HAP-1 (cell line): ENCODE measurements around the gene ST6GALNAC3.

ENCODE experiments used
- DNase-seq, 2 experiments: peaks; one replicate each; pipeline ENCODE4 v3.0.0-alpha.2; 2016 to 2020; ENCODE audit warnings: low spot score in 2 of 2
- H3K27me3 ChIP-seq: fragments of 250-450 bp; sonication (Bioruptor Pico); 2 replicates; pipeline ENCODE4 v1.5.1; 2020; ENCODE audit warnings: low read depth, mild to moderate bottlenecking, moderate library complexity
- H3K36me3 ChIP-seq: fragments of 250-450 bp; sonication (Bioruptor Pico); replicated peaks from 2 replicates; pipeline ENCODE4 v1.5.1; 2020; ENCODE audit warnings: mild to moderate bottlenecking
- H3K4me1 ChIP-seq: fragments of 250-450 bp; sonication (Bioruptor Pico); 2 replicates; pipeline ENCODE4 v1.5.1; 2020; ENCODE audit warnings: mild to moderate bottlenecking
- H3K4me3 ChIP-seq: fragments of 250-450 bp; sonication (Bioruptor Pico); 2 replicates; pipeline ENCODE4 v1.5.1; 2020; ENCODE audit warnings: mild to moderate bottlenecking, moderate library complexity
- H3K9me3 ChIP-seq: fragments of 250-450 bp; sonication (Bioruptor Pico); 2 replicates; pipeline ENCODE4 v1.5.1; 2020; ENCODE audit warnings: mild to moderate bottlenecking, moderate library complexity
- in situ Hi-C: fragments of 300-500 bp; cut with MboI; formaldehyde crosslinking; loops from 3 replicates; pipeline ENCODE4 v1.14.3; 2020; ENCODE audit warnings: low sequenced_read_pairs, inconsistent platforms, mixed read lengths

The ST6GALNAC3 gene

GRCh38 chr1:76179219-76179698 is 104.7 kb downstream of the ST6GALNAC3 start:
- no peaks in the 10 kb centered on the region for H3K36me3 ChIP-seq
- H3K9me3 ChIP-seq = no peaks in the 10 kb centered on the region
- no peak overlapping the region for H3K4me3 ChIP-seq
- in situ Hi-C loops = no loop called here
- H3K4me1 ChIP-seq = no peaks in the 10 kb centered on the region
- H3K27me3 ChIP-seq = no peaks in the 10 kb centered on the region
- DNase-seq = no peak

GRCh38 chr1:76185207-76185606 is 110.7 kb downstream of the ST6GALNAC3 start:
- no peaks in the 10 kb centered on the region for H3K27me3 ChIP-seq
- in situ Hi-C loops = no loop called here
- H3K36me3 ChIP-seq = no peaks in the 10 kb centered on the region
- no peaks in the 10 kb centered on the region for H3K4me1 ChIP-seq
- DNase-seq = no peak
- no peak overlapping the region for H3K4me3 ChIP-seq
- H3K9me3 ChIP-seq = no peaks in the 10 kb centered on the region

GRCh38 chr1:76186554-76187170 is 112.1 kb downstream of the ST6GALNAC3 start:
- in situ Hi-C loops = no loop called here

GRCh38 chr1:76187436-76187835 is 112.9 kb downstream of the ST6GALNAC3 start:
- Histone ChIP-seq H3K27me3 (no peaks in the 10 kb centered on the region), H3K9me3 (no peaks in the 10 kb centered on the region), H3K4me1 (no peaks in the 10 kb centered on the region), H3K36me3 (no peaks in the 10 kb centered on the region), H3K4me3 (no peak overlapping the region)
- in situ Hi-C loops = no loop called here
- no peak for DNase-seq

More at GRCh38 chr1:76186554-76187170, 112.1 kb downstream of the ST6GALNAC3 start:
- no peak for DNase-seq
- no peaks in the 10 kb centered on the region for H3K27me3 ChIP-seq
- no peaks in the 10 kb centered on the region for H3K9me3 ChIP-seq
- H3K36me3 ChIP-seq = no peaks in the 10 kb centered on the region
- no peak overlapping the region for H3K4me3 ChIP-seq
- no peaks in the 10 kb centered on the region for H3K4me1 ChIP-seq

- Histone ChIP-seq H3K4me1 (no peaks in the 10 kb centered on the region), H3K27me3 (no peaks in the 10 kb centered on the region), H3K4me3 (no peak overlapping the region), H3K9me3 (no peaks in the 10 kb centered on the region), H3K36me3 (no peaks in the 10 kb centered on the region)
- DNase-seq = no peak
- in situ Hi-C loops = no loop called here
Observed at GRCh38 chr1:76189310-76189709, 114.8 kb downstream of the ST6GALNAC3 start.

GRCh38 chr1:76190749-76191424 is 116.3 kb downstream of the ST6GALNAC3 start:
- H3K27me3 ChIP-seq = no peaks in the 10 kb centered on the region
- in situ Hi-C loops = no loop called here
- no peaks in the 10 kb centered on the region for H3K36me3 ChIP-seq
- DNase-seq = no peak
- no peak overlapping the region for H3K4me3 ChIP-seq
- no peaks in the 10 kb centered on the region for H3K4me1 ChIP-seq
- H3K9me3 ChIP-seq = no peaks in the 10 kb centered on the region

GRCh38 chr1:76191561-76191960 is 117.0 kb downstream of the ST6GALNAC3 start:
- in situ Hi-C loops = no loop called here
- Histone ChIP-seq H3K36me3 (no peaks in the 10 kb centered on the region), H3K4me3 (no peak overlapping the region), H3K4me1 (no peaks in the 10 kb centered on the region), H3K27me3 (no peaks in the 10 kb centered on the region), H3K9me3 (no peaks in the 10 kb centered on the region)
- no peak for DNase-seq

GRCh38 chr1:76198452-76198851 is 123.9 kb downstream of the ST6GALNAC3 start:
- DNase-seq = no peak
- H3K4me1 ChIP-seq = no peaks in the 10 kb centered on the region
- no peak overlapping the region for H3K4me3 ChIP-seq
- H3K9me3 ChIP-seq = no peaks in the 10 kb centered on the region
- no peaks in the 10 kb centered on the region for H3K27me3 ChIP-seq
- no peaks in the 10 kb centered on the region for H3K36me3 ChIP-seq
- in situ Hi-C loops = no loop called here

GRCh38 chr1:76202670-76203069 is 128.1 kb downstream of the ST6GALNAC3 start:
- no peak for DNase-seq
- in situ Hi-C loops = no loop called here

GRCh38 chr1:76203127-76203526 is 128.6 kb downstream of the ST6GALNAC3 start:
- Histone ChIP-seq H3K4me3 (no peak overlapping the region), H3K4me1 (no peaks in the 10 kb centered on the region), H3K9me3 (no peaks in the 10 kb centered on the region), H3K27me3 (no peaks in the 10 kb centered on the region), H3K36me3 (no peaks in the 10 kb centered on the region)
- in situ Hi-C loops = no loop called here
- no peak for DNase-seq

More at GRCh38 chr1:76202670-76203069, 128.1 kb downstream of the ST6GALNAC3 start:
- Histone ChIP-seq H3K4me1 (no peaks in the 10 kb centered on the region), H3K36me3 (no peaks in the 10 kb centered on the region), H3K4me3 (no peak overlapping the region), H3K9me3 (no peaks in the 10 kb centered on the region), H3K27me3 (no peaks in the 10 kb centered on the region)

GRCh38 chr1:76209238-76209637 is 134.7 kb downstream of the ST6GALNAC3 start:
- Histone ChIP-seq H3K9me3 (no peaks in the 10 kb centered on the region), H3K27me3 (no peaks in the 10 kb centered on the region), H3K4me1 (no peaks in the 10 kb centered on the region), H3K4me3 (no peak overlapping the region), H3K36me3 (no peaks in the 10 kb centered on the region)
- in situ Hi-C loops = no loop called here
- DNase-seq = no peak

- no peaks in the 10 kb centered on the region for H3K27me3 ChIP-seq
- in situ Hi-C loops = no loop called here
- no peak overlapping the region for H3K4me3 ChIP-seq
- H3K4me1 ChIP-seq = no peaks in the 10 kb centered on the region
- H3K36me3 ChIP-seq = no peaks in the 10 kb centered on the region
- no peaks in the 10 kb centered on the region for H3K9me3 ChIP-seq
- DNase-seq = no peak
Observed at GRCh38 chr1:76209648-76210047, 135.1 kb downstream of the ST6GALNAC3 start.

GRCh38 chr1:76210160-76210559 is 135.6 kb downstream of the ST6GALNAC3 start:
- H3K27me3 ChIP-seq = no peaks in the 10 kb centered on the region
- H3K4me1 ChIP-seq = no peaks in the 10 kb centered on the region
- no peak for DNase-seq
- in situ Hi-C loops = no loop called here
- H3K36me3 ChIP-seq = no peaks in the 10 kb centered on the region
- H3K9me3 ChIP-seq = no peaks in the 10 kb centered on the region
- H3K4me3 ChIP-seq = no peak overlapping the region

GRCh38 chr1:76218888-76219287 is 144.3 kb downstream of the ST6GALNAC3 start:
- DNase-seq = no peak
- Histone ChIP-seq H3K36me3 (no peaks in the 10 kb centered on the region), H3K4me3 (no peak overlapping the region), H3K27me3 (no peaks in the 10 kb centered on the region), H3K9me3 (no peaks in the 10 kb centered on the region), H3K4me1 (no peaks in the 10 kb centered on the region)
- in situ Hi-C loops = no loop called here
